ENCODE measurements around the gene BTLA. TPM values are rescaled to one million over a fixed set of nuclear protein-coding genes. Genes with fewer than 3 reads are reported as not detected.

BTLA gene
- total and polyA plus RNA-seq, 2 experiments from 2014 or later, result not detected

DNA sequence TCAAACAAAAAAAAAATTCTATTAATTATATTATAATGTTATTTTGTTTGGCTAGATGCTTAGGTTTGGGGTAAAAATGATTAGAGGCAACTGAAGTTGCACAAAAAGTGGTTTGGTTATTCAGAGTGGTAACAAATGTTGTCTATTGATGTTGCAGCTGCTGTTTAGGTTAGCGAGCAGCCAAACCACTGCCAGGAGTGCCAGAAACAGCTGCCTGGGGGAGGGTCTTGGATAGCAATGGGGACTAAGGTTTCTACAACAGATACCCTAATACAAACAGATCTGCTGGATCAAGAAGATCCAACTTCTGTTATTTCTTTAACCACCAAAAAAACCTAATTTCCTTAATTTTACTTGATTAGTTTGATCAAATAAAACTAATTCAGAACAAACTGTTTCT, 26.6 kb downstream of the BTLA start:
- Histone ChIP-seq H3K79me2 (no peaks in the 10 kb centered on the region), H3K36me3 (replicated peaks; ENCODE audit: insufficient read depth, low read depth) (no peaks in the 10 kb centered on the region), H3K4me3 (no peak overlapping the region), H3K4me2 (no peak overlapping the region), H3K27me3 (no peaks in the 10 kb centered on the region), H2AFZ (no peak overlapping the region), H3K4me1 (ENCODE audit: insufficient read depth) (no peaks in the 10 kb centered on the region), H3K27ac (no peak overlapping the region), H3K9me3 (ENCODE audit: low read depth) (no peaks in the 10 kb centered on the region), H4K20me1 (ENCODE audit: insufficient read depth, poor library complexity, severe bottlenecking) (no peaks in the 10 kb centered on the region), H3K9me2 (replicated peaks; ENCODE audit: insufficient read depth) (no peaks in the 10 kb centered on the region)
- no peak for DNase-seq (ENCODE audit: low spot score)
- TF ChIP-seq EZH2phosphoT487 (IDR thresholded peaks at IDR 0.05; ENCODE audit: low read depth, severe bottlenecking, unreplicated experiment) (no peak), CTCF (IDR thresholded peaks at IDR 0.05; ENCODE audit: poor library complexity) (no peak), EZH2 (IDR thresholded peaks at IDR 0.05; ENCODE audit: borderline replicate concordance) (no peak)
- 93% methylated on average over 1 of the region's 1 CpG for WGBS (ENCODE audit: low lambda C conversion rate, missing lambda C conversion rate)

- no peak overlapping the region for H2AFZ ChIP-seq
- no peak overlapping the region for H3K4me3 ChIP-seq
- H3K4me1 ChIP-seq (ENCODE audit: insufficient read depth), result no peaks in the 10 kb centered on the region
- H3K4me2 ChIP-seq, result no peak overlapping the region
- H3K9me2 ChIP-seq (replicated peaks; ENCODE audit: insufficient read depth), result no peaks in the 10 kb centered on the region
- no peaks in the 10 kb centered on the region for H3K79me2 ChIP-seq
- H3K9me3 ChIP-seq (ENCODE audit: low read depth), result no peaks in the 10 kb centered on the region
- no peak for DNase-seq (ENCODE audit: low spot score)
- no peak for TF ChIP-seq EZH2phosphoT487 (IDR thresholded peaks at IDR 0.05; ENCODE audit: low read depth, severe bottlenecking, unreplicated experiment)
- TF ChIP-seq CTCF (IDR thresholded peaks at IDR 0.05; ENCODE audit: poor library complexity), result no peak
- no peak for TF ChIP-seq EZH2 (IDR thresholded peaks at IDR 0.05; ENCODE audit: borderline replicate concordance)
- no peak overlapping the region for H3K27ac ChIP-seq
- no peaks in the 10 kb centered on the region for H3K27me3 ChIP-seq
- WGBS (ENCODE audit: low lambda C conversion rate, missing lambda C conversion rate), result 89% methylated on average over 4 of the region's 4 CpGs
- H4K20me1 ChIP-seq (ENCODE audit: insufficient read depth, poor library complexity, severe bottlenecking), result no peaks in the 10 kb centered on the region
- H3K36me3 ChIP-seq (replicated peaks; ENCODE audit: insufficient read depth, low read depth), result no peaks in the 10 kb centered on the region
Observed at GRCh38 chr3:112471596-112472325, 27.5 kb downstream of the BTLA start.

DNA sequence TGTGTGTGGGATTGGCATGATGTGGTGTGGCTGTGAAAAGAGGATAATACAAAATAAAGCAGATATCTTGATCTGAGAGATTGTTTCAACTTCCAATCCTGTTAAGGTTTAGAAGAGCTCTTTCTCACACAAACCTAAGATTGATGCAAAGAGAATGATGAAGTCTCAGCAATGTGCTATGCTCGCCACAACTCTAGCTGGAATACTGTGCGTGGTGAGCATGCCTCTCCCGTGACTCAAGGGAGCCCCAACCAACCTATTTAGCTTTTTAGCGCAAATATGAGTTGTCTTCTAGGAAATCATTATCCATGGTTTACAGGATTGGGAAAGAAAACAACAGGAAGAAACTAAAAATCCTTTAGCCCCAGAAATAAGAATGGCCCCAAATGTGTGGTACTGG, 28.5 kb downstream of the BTLA start:
- WGBS (ENCODE audit: low lambda C conversion rate, missing lambda C conversion rate), result 92% methylated on average over 4 of the region's 4 CpGs
- Histone ChIP-seq H3K36me3 (replicated peaks; ENCODE audit: insufficient read depth, low read depth) (no peaks in the 10 kb centered on the region), H2AFZ (no peak overlapping the region), H3K4me3 (no peak overlapping the region), H3K27ac (no peak overlapping the region), H3K9me2 (replicated peaks; ENCODE audit: insufficient read depth) (no peaks in the 10 kb centered on the region), H4K20me1 (ENCODE audit: insufficient read depth, poor library complexity, severe bottlenecking) (no peaks in the 10 kb centered on the region), H3K9me3 (ENCODE audit: low read depth) (no peaks in the 10 kb centered on the region), H3K4me2 (no peak overlapping the region), H3K27me3 (no peaks in the 10 kb centered on the region), H3K4me1 (ENCODE audit: insufficient read depth) (no peaks in the 10 kb centered on the region), H3K79me2 (no peaks in the 10 kb centered on the region)
- no peak for TF ChIP-seq EZH2phosphoT487 (IDR thresholded peaks at IDR 0.05; ENCODE audit: low read depth, severe bottlenecking, unreplicated experiment)
- TF ChIP-seq EZH2 (IDR thresholded peaks at IDR 0.05; ENCODE audit: borderline replicate concordance), result no peak
- no peak for TF ChIP-seq CTCF (IDR thresholded peaks at IDR 0.05; ENCODE audit: poor library complexity)
- DNase-seq (ENCODE audit: low spot score), result no peak
